Stimulated activated CD8-positive, alpha-beta memory T cell treated with anti-CD3 and anti-CD28 coated beads, Interleukin-12 subunit alpha, Interleukin-12 subunit beta, amount 100 ng/mL, for 24 hours (primary cell): ENCODE results near the gene RNF168.
A peak's percentile ranks its signal among the peaks of the same experiment; 100 is the strongest.
"Not testable (repeated sequence)": the region's sequence is repeated elsewhere in the genome, so short reads cannot be mapped to it uniquely, and the experiment has no call there.

Experiments used
- DNase-seq: peaks from one replicate; pipeline ENCODE4 v3.0.0-alpha.2; 2020; ENCODE audit errors: extremely low read depth

Gene RNF168, protein sequence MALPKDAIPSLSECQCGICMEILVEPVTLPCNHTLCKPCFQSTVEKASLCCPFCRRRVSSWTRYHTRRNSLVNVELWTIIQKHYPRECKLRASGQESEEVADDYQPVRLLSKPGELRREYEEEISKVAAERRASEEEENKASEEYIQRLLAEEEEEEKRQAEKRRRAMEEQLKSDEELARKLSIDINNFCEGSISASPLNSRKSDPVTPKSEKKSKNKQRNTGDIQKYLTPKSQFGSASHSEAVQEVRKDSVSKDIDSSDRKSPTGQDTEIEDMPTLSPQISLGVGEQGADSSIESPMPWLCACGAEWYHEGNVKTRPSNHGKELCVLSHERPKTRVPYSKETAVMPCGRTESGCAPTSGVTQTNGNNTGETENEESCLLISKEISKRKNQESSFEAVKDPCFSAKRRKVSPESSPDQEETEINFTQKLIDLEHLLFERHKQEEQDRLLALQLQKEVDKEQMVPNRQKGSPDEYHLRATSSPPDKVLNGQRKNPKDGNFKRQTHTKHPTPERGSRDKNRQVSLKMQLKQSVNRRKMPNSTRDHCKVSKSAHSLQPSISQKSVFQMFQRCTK

GRCh38 chr3:196503196-196504076 is at the start of gene RNF168:
TSS of gene RNF168 (minus strand) at chr3:196503768. CDS start at chr3:196503173, 595 bp downstream.
- DNase-seq: peak; percentile 88

DNA sequence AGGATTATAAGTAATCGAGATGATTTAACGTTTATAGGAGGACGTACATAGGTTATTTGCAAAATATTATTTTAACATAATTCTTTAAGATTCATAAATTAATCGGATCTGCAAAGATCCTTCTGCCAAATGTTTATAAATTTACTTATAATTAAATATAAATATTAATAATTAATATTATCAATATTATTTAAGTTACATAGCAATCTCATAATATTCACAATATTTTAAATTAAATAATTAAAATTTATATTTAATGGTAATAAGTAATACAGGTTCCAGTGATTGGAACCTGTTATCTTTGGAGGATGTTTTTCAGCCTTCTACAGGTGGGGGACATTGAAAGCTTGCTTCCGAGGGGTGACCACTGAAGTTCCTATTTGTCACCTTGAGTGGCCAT is 48.7 kb upstream of the RNF168 start:
- no peak for DNase-seq

GRCh38 chr3:196550172-196550571 is 46.6 kb upstream of the RNF168 start:
- DNase-seq: not testable (repeated sequence)

DNA sequence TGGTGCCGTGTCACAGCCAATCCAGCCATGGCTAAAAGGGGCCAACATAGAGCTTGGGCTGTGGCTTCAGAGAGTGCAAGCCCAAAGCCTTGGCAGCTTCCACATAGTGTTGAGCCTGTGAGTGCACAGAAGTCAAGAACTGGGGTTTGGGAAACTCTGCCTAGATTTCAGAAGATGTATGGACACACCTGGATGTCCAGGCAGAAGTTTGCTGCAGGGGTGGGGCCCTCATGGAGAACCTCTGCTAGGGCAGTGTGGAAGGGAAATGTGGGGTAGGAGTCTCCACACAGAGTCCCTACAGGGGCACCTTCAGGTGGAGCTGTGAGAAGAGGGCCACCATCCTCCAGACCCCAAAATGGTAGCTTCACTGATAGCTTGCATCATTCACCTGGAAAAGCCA is 45.7 kb upstream of the RNF168 start:
- DNase-seq: not testable (repeated sequence)

DNA sequence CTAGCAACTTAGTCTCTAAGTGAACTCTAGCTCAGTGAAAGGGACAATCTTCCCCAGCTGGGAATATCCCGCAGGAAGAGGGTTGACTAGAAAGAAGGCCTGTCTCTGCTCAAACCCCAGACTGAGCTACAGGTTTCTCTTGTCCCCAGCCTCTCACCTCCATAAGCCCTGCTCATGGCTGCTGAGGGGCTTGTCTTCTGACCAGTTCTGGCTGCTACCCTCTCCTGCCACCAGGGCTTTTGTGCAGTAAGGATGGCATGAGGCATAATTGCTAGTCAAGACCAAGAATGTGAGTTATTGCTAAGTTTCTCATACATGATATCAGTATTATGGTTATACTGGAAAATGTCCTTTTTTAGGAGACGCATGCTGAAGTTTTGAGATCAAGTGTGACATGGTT is 43.5 kb upstream of the RNF168 start:
- DNase-seq: no peak

DNA sequence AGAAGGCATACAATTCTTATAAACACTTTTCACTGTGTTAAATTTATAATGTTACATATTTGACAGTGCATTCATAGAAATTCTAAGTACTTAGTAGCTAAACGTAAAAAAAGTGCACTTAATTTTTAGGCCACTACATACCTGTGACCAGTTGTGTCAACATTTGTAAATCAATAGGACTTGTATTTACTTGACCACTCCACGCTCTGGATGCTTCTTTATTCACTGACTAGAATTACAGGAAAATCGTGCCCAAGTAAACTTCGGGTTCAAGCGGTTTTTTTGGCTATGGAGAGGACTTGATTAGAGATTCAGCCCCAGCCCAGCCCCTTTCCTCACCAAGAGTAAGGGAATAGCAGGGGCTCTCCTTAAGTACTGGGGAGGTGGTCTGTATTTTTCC is 43.0 kb upstream of the RNF168 start:
- DNase-seq: no peak

DNA sequence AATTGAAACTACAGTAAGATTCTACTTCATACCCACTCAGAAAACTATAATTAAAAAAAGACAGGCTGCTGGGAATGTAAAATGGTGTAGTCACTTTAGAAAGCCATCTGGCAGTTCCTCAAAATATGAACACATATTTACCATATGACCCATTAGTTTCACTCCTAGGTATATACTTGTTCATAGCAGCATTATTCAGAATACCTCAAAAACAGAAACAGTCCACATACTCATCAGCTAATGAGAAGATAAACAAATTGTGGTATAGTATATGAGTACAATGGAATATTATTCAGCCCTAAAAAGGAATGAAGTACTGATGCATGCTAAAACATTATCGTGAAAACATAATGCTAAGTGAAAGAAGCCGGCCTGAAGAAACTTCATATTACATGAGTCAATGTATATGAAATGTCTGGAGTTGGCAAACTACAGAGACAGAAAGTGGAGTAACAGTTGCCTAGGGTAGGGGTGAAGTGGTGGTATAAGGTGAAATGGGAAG is 41.0 kb upstream of the RNF168 start:
- no peak for DNase-seq

DNA sequence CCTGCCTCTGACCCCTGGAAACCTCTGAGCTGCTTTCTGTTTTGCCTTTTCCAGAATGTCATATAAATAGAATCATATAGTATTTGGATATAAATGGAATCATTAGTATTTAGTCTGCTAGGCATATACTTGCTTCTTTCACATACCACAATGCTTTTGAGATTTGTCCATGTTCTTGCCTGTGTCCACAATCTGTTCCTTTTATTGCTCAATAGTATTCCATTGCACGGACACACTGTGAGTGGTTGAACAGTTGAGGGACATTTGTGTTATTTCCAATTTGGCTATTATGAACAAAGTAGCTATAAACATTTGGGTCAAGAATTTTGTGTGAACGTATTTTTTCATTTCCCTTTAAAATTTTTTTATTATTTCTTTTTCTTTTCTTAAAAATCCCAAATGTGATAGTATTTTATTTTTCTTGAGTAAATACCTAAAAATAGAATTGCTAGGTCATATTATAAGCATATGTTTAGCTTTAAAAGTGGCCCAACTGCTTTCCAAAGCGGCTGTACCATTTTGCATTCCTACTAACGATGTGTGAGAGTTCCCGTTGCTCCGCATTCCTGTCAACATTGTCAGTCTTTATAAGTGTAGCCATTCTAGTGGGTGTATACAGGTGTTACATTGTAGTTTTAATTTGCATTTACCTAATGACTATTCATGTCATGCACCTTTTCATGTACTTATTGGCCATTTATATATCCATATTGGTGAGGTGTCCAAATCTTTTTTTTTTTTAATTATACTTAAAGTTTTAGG is 38.3 kb upstream of the RNF168 start:
- DNase-seq: no peak

DNA sequence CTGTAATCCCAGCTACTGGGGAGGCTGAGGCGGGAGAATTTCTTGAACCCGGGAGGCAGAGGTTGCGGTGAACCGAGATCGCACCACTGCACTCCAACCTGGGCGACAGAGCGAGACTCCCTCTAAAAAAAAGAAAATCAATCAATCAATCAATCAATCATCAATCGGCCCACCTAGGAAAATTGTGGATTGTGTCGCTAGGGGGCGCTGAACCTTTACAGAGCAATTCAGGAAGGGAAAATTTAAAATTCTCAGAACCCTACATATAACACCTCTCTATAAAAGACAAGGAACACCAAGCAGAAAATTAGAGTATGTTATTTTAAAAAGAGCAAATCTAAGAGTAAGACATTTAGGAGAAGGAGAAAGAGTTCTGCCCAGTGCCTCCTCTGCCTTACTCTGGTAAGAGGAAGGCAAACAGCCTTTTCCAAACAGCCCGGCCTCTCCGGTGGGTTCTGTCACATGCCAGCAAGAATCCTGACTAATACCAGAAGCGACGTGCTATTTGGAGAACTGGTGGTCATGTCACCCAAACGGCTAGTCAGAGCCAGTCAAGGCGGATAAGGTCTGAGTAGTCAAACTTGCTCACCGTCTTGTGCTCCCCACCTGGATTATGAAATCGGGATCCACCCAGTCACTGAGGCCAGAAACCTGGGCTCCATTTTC is 33.9 kb upstream of the RNF168 start:
- DNase-seq: peak; percentile 24

DNA sequence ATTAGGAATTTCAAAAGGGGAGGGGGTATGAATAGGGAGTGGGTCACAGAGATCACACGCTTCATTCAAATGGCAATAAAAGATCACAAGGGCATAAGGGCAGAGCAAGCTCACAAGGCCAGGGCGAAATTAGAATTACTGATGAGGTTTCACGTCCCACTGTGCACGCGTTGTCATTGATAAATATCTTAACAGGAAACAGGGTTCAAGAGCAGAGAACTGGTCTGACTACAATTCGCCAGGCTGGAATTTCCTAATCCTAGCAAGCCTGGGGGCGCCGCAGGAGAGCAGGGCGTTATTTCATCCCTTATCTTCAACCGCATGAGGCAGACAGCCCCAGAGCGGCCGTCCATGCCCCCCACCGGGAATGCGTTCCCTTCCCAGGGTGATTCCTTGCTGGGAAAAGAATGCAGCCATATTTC is 29.7 kb upstream of the RNF168 start:
- DNase-seq: no peak

- DNase-seq: no peak
These were observed 27.9 kb upstream of the RNF168 start for GRCh38 chr3:196531418-196531817.

- DNase-seq: peak; percentile 65
These were observed 25.2 kb upstream of the RNF168 start for GRCh38 chr3:196528639-196529233.

DNA sequence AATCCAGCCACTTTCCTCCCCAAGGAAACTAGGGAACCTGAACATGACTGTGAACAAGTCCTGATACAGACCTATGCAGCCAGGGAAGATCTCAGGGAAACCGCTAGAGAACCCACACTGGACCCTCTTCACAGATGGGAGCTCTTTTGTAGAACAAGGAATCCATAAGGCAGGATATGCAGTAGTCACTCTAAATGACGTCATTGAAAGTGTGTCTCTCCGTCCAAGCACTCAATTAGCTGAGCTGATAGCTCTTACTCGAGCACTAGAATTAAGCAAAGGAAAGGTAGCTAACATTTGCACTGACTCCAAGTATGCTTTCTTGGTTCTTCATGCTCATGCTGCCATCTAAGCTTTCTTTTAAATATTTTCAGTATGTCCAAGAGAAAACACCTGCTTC is 21.6 kb upstream of the RNF168 start:
- no peak for DNase-seq

DNA sequence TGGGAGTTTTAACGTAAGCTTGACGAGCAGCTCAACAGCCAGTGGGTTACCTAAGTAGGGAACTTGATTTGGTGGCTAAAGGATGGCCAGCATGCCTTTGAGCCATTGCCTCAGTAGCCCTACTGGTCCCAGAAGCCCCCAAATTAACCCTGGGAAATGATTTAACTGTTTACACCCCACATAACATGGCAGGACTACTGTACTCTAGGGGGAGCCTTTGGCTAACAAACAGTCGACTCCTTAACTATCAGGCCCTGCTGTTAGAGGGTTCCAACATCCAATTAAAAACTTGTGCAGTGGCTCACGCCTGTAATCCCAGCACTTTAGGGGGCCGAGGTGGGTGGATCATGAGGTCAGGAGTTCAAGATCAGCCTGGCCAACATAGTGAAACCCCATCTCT is 21.0 kb upstream of the RNF168 start:
- DNase-seq: no peak

DNA sequence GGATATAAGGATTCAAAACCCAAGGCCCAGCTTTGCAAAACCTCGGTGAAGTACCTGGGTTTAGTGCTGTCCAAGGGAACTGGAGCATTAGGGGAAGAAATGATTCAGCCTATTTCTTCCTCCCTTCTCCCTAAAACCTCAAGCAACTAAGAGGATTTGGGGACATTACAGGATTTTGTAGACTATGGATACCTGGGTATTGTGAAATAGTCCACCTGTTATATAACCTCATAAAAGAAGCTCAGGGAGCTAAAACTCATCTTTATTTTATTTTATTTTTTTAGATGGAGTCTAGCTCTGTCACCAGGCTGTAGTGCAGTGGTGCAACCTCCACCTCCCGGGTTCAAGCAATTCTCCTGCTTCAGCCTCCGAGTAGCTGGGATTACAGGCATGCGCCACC is 20.3 kb upstream of the RNF168 start:
- DNase-seq: no peak

DNA sequence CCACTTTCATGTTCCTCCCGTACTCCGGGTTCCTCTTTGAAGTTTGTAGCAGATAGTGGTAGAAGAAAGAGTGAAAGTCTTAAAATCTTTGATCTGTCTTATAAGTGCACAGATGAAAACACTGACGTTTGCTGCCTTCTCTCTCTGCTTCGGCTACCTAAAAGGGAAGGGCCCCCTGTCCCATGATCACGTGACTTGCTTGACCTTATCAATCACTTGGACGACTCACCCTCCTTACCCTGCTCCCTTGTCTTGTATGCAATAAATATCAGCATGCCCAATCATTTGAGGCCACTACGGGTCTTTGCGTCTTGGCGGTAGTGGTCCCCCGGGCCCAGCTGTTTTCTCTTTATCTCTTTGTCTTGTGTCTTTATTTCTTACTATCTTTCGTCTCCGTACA is 17.7 kb upstream of the RNF168 start:
- not testable (repeated sequence) for DNase-seq

DNA sequence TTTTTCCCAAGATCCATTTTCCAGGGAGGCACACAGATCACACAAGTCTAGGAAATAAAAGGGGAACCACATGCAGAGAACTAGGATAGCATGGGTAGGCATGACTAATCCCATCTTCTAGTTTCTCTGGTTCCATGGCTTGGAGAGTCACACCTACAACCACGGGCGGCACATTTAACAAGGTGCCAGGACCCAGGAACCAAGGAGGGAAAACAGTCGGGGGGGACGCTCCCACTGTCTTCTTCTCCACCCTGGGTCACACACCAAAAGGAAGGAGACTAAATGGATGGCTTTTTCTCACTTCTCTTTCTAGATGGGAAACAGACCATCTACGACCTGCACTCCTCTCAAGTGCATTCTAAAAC is 16.1 kb upstream of the RNF168 start:
- no peak for DNase-seq

- DNase-seq: no peak
These were observed 15.6 kb upstream of the RNF168 start for GRCh38 chr3:196518966-196519717.

GRCh38 chr3:196517919-196518318 is 14.4 kb upstream of the RNF168 start:
- no peak for DNase-seq
